ENCODE measurements around the gene SRSF4.

- TF ChIP-seq CTCF (IDR thresholded peaks at IDR 0.05; ENCODE audit: extremely low read depth in 1 of 2, insufficient read depth in 1 of 2, low read depth in 1 of 2, low read length in 2 of 2) (no peak), MYC (IDR thresholded peaks at IDR 0.05; ENCODE audit: low read depth, low read length) (no peak), EZH2 (IDR thresholded peaks at IDR 0.05; ENCODE audit: borderline replicate concordance, low read depth, low read length, severe bottlenecking) (no peak), POLR2AphosphoS5 (IDR thresholded peaks at IDR 0.05; ENCODE audit: insufficient read depth, low read depth, low read length) (no peak), POLR2A (IDR thresholded peaks at IDR 0.05; ENCODE audit: low read depth, low read length) (no peak)
These were observed 42.7 kb upstream of the SRSF4 start for GRCh38 chr1:29224356-29224837.
